ENCODE measurements around the gene TMEM181.
"Not testable (repeated sequence)": the region's sequence is repeated elsewhere in the genome, so short reads cannot be mapped to it uniquely, and the experiment has no call there.

TMEM181 gene

GRCh38 chr6:158663625-158664165, 103.8 kb downstream of the TMEM181 start:
- DNase-seq, result peak; percentile 83

- no peak for DNase-seq
Measured at GRCh38 chr6:158665332-158665731, 105.4 kb downstream of the TMEM181 start.

- peak; percentile 81 for DNase-seq
Measured at GRCh38 chr6:158666628-158667359, 106.9 kb downstream of the TMEM181 start.

GRCh38 chr6:158667360-158667981, 107.6 kb downstream of the TMEM181 start:
- DNase-seq, result no peak

GRCh38 chr6:158668707-158669103, 108.8 kb downstream of the TMEM181 start:
- DNase-seq, result no peak

GRCh38 chr6:158669145-158670035, 109.5 kb downstream of the TMEM181 start:
- no peak for DNase-seq

GRCh38 chr6:158672119-158672518, 112.2 kb downstream of the TMEM181 start:
- DNase-seq, result not testable (repeated sequence)

GRCh38 chr6:158672726-158673125, 112.8 kb downstream of the TMEM181 start:
- DNase-seq, result no peak

GRCh38 chr6:158674342-158675131, 114.6 kb downstream of the TMEM181 start:
- DNase-seq, result no peak

GRCh38 chr6:158677094-158677493, 117.2 kb downstream of the TMEM181 start:
- DNase-seq, result not testable (repeated sequence)

- DNase-seq, result no peak
Measured at GRCh38 chr6:158677906-158678578, 118.2 kb downstream of the TMEM181 start.

- DNase-seq, result no peak
Measured at GRCh38 chr6:158680015-158680414, 120.1 kb downstream of the TMEM181 start.

GRCh38 chr6:158680481-158680880, 120.6 kb downstream of the TMEM181 start:
- DNase-seq, result no peak

GRCh38 chr6:158684311-158684710, 124.4 kb downstream of the TMEM181 start:
- no peak for DNase-seq

- DNase-seq, result no peak
Measured at GRCh38 chr6:158684745-158685324, 124.9 kb downstream of the TMEM181 start.
